ENCODE measurements around the gene OR2D3. TPM values are rescaled to one million over a fixed set of nuclear protein-coding genes. Genes with fewer than 3 reads are reported as not detected.

The OR2D3 gene, protein sequence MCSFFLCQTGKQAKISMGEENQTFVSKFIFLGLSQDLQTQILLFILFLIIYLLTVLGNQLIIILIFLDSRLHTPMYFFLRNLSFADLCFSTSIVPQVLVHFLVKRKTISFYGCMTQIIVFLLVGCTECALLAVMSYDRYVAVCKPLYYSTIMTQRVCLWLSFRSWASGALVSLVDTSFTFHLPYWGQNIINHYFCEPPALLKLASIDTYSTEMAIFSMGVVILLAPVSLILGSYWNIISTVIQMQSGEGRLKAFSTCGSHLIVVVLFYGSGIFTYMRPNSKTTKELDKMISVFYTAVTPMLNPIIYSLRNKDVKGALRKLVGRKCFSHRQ
- not detected for total RNA-seq

DNA sequence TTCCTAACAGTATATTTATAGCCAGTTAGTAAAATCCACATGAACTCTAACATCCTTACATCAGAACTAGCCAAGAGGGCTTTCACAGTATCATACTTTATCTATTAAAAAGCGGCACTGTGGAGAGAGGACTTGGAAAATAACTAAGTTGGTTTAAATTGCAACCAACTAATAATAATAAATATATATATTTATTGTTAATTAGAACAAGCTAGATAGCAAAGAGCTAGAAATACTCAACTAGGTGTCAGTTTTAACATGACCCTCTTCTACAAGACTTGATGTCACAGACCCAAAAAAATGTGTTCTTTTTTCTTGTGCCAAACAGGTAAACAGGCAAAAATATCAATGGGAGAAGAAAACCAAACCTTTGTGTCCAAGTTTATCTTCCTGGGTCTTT lies at the start of gene OR2D3:
Gene OR2D3, plus strand, starts transcription at position 301 of the 400 bp plus-strand sequence. Its CDS starts 0 bp downstream, at position 301.
- no peak for DNase-seq (ENCODE audit: low spot score in 2 of 2)
- TF ChIP-seq POLR2A (IDR thresholded peaks at IDR 0.05) (no peak), EP300 (IDR thresholded peaks at IDR 0.05) (no peak)
- TF ChIP-seq, protein P1, sequence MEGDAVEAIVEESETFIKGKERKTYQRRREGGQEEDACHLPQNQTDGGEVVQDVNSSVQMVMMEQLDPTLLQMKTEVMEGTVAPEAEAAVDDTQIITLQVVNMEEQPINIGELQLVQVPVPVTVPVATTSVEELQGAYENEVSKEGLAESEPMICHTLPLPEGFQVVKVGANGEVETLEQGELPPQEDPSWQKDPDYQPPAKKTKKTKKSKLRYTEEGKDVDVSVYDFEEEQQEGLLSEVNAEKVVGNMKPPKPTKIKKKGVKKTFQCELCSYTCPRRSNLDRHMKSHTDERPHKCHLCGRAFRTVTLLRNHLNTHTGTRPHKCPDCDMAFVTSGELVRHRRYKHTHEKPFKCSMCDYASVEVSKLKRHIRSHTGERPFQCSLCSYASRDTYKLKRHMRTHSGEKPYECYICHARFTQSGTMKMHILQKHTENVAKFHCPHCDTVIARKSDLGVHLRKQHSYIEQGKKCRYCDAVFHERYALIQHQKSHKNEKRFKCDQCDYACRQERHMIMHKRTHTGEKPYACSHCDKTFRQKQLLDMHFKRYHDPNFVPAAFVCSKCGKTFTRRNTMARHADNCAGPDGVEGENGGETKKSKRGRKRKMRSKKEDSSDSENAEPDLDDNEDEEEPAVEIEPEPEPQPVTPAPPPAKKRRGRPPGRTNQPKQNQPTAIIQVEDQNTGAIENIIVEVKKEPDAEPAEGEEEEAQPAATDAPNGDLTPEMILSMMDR (IDR thresholded peaks at IDR 0.05), result no peak
- 96 to 98% methylated on average over 1 of the region's 1 CpG for WGBS, 2 donors
- no peaks in the 10 kb centered on the region for H3K36me3 ChIP-seq
- no peaks in the 10 kb centered on the region for H3K9me3 ChIP-seq
- H3K27ac ChIP-seq, result no peak within 1 kb of the TSS
- no peaks in the 10 kb centered on the region for H3K4me1 ChIP-seq
- H3K4me3 ChIP-seq, result no peak within 1 kb of the TSS
- H3K27me3 ChIP-seq, result no peaks in the 10 kb centered on the region

DNA sequence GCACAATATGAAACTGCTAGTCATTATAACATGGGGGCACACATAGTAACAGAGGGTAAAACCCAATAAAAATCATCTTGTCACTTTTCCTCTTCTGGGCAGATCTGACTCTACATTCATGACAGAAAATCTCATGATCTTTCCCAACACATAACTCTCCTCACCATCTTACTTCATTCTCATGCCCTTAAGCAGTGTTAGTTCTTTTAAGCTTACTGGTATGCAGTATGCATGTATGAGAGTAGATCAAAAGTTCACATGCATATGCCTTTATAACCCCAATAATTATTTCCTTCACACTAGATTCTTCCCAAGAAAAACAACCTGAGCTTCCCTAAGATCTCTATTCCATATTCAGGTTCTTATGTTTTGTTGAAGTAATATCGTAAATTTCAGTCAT lies 49.5 kb upstream of the OR2D3 start:
- no peak overlapping the region for H3K27ac ChIP-seq
- H3K27me3 ChIP-seq, result no peaks in the 10 kb centered on the region
- H3K36me3 ChIP-seq, result no peaks in the 10 kb centered on the region
- no peak for DNase-seq (ENCODE audit: low spot score in 2 of 2)
- H3K4me3 ChIP-seq, result no peak overlapping the region
- no peaks in the 10 kb centered on the region for H3K9me3 ChIP-seq
- TF ChIP-seq EP300 (IDR thresholded peaks at IDR 0.05) (no peak), POLR2A (IDR thresholded peaks at IDR 0.05) (no peak)
- TF ChIP-seq, protein P1 (IDR thresholded peaks at IDR 0.05), result no peak
- H3K4me1 ChIP-seq, result no peaks in the 10 kb centered on the region
- WGBS, 2 donors, result 84 to 94% methylated on average over 1 of the region's 1 CpG

DNA sequence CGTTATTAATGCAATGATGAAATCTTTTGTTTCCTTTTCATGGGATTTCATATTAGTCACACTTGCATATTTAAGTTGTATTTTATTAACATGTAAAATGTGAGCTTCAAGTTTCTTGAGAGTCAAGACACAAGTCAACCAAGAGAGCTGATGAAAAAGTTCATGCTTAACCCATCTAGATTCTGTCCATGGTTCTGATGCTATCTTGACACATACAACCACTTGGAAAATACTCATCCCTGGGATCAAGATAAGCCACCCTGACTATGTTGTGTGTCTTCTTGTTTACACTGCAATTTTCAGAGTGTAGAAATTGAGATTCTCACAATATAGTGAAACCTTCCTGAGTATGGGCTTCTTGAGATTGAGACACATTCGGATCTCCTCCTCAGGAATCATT lies 45.0 kb upstream of the OR2D3 start:
- no peaks in the 10 kb centered on the region for H3K27me3 ChIP-seq
- TF ChIP-seq, protein P1 (IDR thresholded peaks at IDR 0.05), result no peak
- TF ChIP-seq POLR2A (IDR thresholded peaks at IDR 0.05) (no peak), EP300 (IDR thresholded peaks at IDR 0.05) (no peak)
- DNase-seq (ENCODE audit: low spot score in 2 of 2), result no peak

DNA sequence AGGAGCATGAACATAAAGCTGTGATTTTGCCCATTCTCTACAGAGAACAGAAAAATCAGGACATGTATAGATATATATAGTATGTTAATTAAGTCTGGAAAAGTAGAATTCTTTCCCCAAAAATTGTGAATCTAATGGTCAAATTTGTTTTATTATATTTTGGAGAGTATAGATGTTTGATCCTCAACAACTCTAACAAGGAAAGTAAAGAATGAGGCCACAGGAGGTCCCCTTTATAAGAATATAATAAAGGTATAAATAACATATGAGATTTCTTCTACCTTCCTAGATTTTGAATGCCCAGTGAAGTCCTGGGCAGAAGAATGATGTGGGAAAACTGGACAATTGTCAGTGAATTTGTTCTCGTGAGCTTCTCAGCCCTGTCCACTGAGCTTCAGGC lies 44.5 kb upstream of the OR2D3 start, which contains the start of gene OR10A4:
Gene OR10A4, plus strand, starts transcription at position 301 of the 400 bp plus-strand sequence. Its CDS starts 23 bp downstream, at position 324.
- 88 to 97% methylated on average over 1 of the region's 1 CpG for WGBS, 2 donors
- peaks cover 0 to 9% (median 0%) of the 10 kb centered on the region in 4 donors for H3K9me3 ChIP-seq
- H3K36me3 ChIP-seq, result no peaks in the 10 kb centered on the region
- H3K4me1 ChIP-seq, result no peaks in the 10 kb centered on the region
- no peak for DNase-seq (ENCODE audit: low spot score in 2 of 2)
- no peak within 1 kb of the TSS for H3K4me3 ChIP-seq
- no peak within 1 kb of the TSS for H3K27ac ChIP-seq
- TF ChIP-seq EP300 (IDR thresholded peaks at IDR 0.05) (no peak), POLR2A (IDR thresholded peaks at IDR 0.05) (no peak)
- TF ChIP-seq, protein P1 (IDR thresholded peaks at IDR 0.05), result no peak
- H3K27me3 ChIP-seq, result no peaks in the 10 kb centered on the region

More for the DNA sequence above, 45.0 kb upstream of the OR2D3 start:
- 90 to 93% methylated on average over 2 of the region's 2 CpGs for WGBS, 2 donors
- Histone ChIP-seq H3K27ac (no peak overlapping the region), H3K4me3 (no peak overlapping the region), H3K36me3 (no peaks in the 10 kb centered on the region), H3K4me1 (no peaks in the 10 kb centered on the region), H3K9me3 (peaks cover 0 to 9% (median 0%) of the 10 kb centered on the region in 4 donors)

DNA sequence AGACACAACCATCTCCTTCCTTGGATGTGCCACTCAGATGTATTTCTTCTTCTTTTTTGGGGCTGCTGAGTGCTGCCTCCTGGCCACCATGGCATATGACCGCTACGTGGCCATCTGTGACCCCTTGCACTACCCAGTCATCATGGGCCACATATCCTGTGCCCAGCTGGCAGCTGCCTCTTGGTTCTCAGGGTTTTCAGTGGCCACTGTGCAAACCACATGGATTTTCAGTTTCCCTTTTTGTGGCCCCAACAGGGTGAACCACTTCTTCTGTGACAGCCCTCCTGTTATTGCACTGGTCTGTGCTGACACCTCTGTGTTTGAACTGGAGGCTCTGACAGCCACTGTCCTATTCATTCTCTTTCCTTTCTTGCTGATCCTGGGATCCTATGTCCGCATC lies 43.9 kb upstream of the OR2D3 start:
- no peak for TF ChIP-seq POLR2A (IDR thresholded peaks at IDR 0.05)
- TF ChIP-seq, protein P1 (IDR thresholded peaks at IDR 0.05), result no peak
- no peak for TF ChIP-seq EP300 (IDR thresholded peaks at IDR 0.05)
- no peak for DNase-seq (ENCODE audit: low spot score in 2 of 2)
- H3K27ac ChIP-seq, result no peak overlapping the region
- no peaks in the 10 kb centered on the region for H3K4me1 ChIP-seq
- no peaks in the 10 kb centered on the region for H3K27me3 ChIP-seq
- WGBS, 2 donors, result 83 to 90% methylated on average over 3 of the region's 3 CpGs
- H3K36me3 ChIP-seq, result no peaks in the 10 kb centered on the region
- H3K4me3 ChIP-seq, result no peak overlapping the region
- peaks cover 0 to 9% (median 0%) of the 10 kb centered on the region in 4 donors for H3K9me3 ChIP-seq
